Measurements from ENCODE around the gene PDE3B.

DNA sequence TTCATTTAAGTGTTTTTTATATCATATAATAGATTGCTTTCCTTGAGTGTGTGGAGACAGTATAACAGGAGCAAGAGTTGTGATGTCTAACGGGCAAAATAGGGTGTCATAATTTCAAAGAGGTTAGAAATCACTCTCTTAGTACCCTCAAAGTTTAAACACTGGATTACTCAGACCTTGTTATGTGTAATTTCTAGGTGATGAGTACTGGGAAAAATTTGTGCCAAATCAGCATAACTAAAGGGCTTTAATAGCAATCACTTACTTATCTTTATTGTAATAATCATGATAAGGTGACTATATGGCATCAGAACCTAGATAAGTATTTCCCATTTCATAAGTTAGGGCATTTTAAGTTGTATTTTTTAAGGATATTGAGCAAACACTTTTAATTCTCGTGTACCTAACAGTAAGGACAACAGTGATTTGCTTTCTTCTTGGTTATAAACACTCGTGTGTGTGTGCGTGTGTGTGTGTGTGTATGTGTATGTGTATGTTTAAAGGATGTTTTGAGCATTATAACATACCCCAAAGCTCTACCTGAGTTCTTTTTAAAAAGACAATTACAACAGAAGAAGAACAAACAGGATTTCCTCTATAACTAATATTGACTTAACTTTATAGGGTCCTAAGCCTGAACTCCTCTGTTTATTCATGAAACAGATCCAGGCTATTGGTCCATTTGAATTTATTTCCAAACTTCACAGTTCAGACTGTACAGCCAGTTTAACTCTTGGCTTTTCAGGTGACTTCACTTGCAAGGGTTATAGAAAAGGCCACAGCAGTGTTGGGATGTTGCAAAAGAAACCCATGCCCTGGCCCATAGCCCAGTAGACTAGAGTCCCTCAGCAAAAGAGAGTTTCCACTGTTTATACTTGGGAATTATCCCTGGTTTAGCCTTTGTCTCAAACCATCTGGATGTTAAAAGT, 23.7 kb upstream of the PDE3B start:
- TF ChIP-seq EZH2phosphoT487 (IDR thresholded peaks at IDR 0.05; ENCODE audit: low read depth), result no peak
- TF ChIP-seq, protein P1, sequence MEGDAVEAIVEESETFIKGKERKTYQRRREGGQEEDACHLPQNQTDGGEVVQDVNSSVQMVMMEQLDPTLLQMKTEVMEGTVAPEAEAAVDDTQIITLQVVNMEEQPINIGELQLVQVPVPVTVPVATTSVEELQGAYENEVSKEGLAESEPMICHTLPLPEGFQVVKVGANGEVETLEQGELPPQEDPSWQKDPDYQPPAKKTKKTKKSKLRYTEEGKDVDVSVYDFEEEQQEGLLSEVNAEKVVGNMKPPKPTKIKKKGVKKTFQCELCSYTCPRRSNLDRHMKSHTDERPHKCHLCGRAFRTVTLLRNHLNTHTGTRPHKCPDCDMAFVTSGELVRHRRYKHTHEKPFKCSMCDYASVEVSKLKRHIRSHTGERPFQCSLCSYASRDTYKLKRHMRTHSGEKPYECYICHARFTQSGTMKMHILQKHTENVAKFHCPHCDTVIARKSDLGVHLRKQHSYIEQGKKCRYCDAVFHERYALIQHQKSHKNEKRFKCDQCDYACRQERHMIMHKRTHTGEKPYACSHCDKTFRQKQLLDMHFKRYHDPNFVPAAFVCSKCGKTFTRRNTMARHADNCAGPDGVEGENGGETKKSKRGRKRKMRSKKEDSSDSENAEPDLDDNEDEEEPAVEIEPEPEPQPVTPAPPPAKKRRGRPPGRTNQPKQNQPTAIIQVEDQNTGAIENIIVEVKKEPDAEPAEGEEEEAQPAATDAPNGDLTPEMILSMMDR (IDR thresholded peaks at IDR 0.05; ENCODE audit: low read depth, low read length), result no peak
